AG04450 (cell line): ENCODE results near the gene NUP188. TPM values are rescaled to one million over a fixed set of nuclear protein-coding genes. Genes with fewer than 3 reads are reported as not detected.

Experiments
- CTCF ChIA-PET: fragments of 300-600, 350-600 bp; formaldehyde crosslinking; extraction: SDS; loops from one replicate; lab custom pipeline; 2022; ENCODE audit warnings: antibody characterized with exemption, inconsistent platforms; lab: Charles Lee
- POLR2A ChIA-PET: fragments of 350-600 bp; formaldehyde crosslinking; extraction: SDS; loops from one replicate; lab custom pipeline; 2021; ENCODE audit warnings: antibody characterized with exemption, inconsistent platforms; lab: Yijun Ruan, JAX
- DNase-seq: peaks from one replicate; pipeline ENCODE4 v3.0.0-alpha.2; 2011; ENCODE audit warnings: low read depth, low spot score
- H3K27ac ChIP-seq: one replicate; pipeline ENCODE4 v1.5.1; 2012; ENCODE audit warnings: low read depth, low read length, control low read depth
- H3K27me3 ChIP-seq: one replicate; pipeline ENCODE4 v1.6.0; 2012; ENCODE audit warnings: low read length; ENCODE audit not compliant: control insufficient read depth, insufficient read depth
- H3K4me3 ChIP-seq: 2 replicates; pipeline ENCODE4 v1.5.1; 2011; ENCODE audit warnings: mild to moderate bottlenecking, low read depth, low read length, control low read depth
- H3K9me3 ChIP-seq: 2 replicates; pipeline ENCODE4 v1.5.1; 2012; ENCODE audit warnings: low read length; ENCODE audit not compliant: control insufficient read depth, insufficient read depth
- CTCF ChIP-seq: IDR thresholded peaks from 2 replicates; pipeline ENCODE4 v1.5.1; 2011; ENCODE audit warnings: low read depth, low read length, control low read depth, inconsistent platforms
- polyA plus RNA-seq: library from polyadenylated mRNA; depleted of rRNA; stranded (reverse); fragments of >200 nt; gene quantifications from 2 replicates; pipeline ENCODE4 v1.2.3, GENCODE V29; 2011

The NUP188 gene
- polyA plus RNA-seq, 1 experiment = 46.3 TPM

DNA sequence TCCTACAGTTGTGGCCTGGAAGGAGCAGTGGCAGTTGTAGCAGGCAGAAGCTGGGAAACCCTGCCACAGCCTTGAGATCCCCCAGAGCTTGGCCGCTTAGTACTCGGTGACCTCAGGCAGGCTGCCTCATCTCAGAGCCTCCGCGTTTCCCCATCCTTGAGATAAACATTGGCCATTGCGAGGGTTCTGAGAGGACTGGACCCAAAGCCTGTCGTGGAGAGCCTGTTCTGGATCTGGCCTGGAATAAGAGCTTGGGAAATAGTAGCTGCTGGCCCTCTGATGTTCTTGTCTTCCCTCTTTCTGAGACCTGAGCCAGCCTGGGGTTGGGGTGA, 90.2 kb downstream of the NUP188 start:
- no peak for DNase-seq
- H3K27ac ChIP-seq = no peak overlapping the region
- POLR2A ChIA-PET = interaction anchor here (0.6 kb wide), 1 partner anchor 115 kb away, joined by 4 read pairs; no protein-coding TSS in a partner anchor

DNA sequence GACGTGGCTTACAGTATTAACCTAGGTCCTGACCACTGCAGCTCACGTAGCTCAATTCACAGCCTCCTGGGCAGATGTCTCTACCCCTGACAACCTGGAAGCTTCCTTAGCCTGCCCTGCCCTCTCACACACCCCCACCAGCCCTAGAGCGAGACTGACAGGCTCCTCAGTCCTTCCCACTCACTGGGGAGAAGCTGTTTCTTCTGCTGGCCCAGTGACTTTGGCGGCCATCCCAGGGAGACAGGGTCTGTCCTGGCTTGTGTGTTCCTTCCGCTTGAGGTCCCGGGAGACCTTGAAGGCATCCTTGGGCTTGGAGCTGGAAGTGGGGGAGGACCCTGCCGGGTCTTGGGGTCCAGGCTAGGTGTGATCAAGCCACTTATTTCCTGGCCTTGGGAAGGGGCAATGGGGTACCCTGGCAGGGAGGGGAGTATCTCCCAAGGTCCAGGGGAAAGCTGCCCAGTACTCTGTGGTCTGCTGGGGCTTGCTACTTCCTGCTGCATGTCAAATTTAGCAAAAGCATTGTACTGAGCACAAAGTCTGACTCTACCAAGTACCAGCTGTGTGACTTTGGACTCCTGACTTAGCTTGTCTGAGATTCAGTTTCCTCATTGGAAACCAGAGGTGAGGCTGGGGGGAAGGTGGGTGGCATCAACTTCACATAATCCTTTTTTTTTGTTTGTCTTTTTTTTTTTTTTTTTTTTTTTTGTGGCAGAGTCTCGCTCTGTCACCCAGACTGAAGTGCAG, 90.8 kb downstream of the NUP188 start:
- TF ChIP-seq CTCF = no peak
- ChIA-PET CTCF (interaction anchor here (0.6 to 1.9 kb wide), 4 partner anchors 10 to 175 kb away, joined by 3 to 13 read pairs (median 3); partner anchors contain the start of gene SH3GLB2), POLR2A (interaction anchor here (0.6 kb wide), 1 partner anchor 115 kb away, joined by 4 read pairs; no protein-coding TSS in a partner anchor)
- Histone ChIP-seq H3K27ac (peak overlapping the region; percentile 21), H3K4me3 (peak overlapping the region; percentile 97; the same call in 1 of the 2 replicates), H3K9me3 (peaks cover 4% of the 10 kb centered on the region; the same call in 1 of the 2 replicates), H3K27me3 (no peaks in the 10 kb centered on the region)
- DNase-seq = no peak

More for the DNA sequence above, 90.2 kb downstream of the NUP188 start:
- CTCF ChIA-PET = interaction anchor here (1.9 kb wide), 1 partner anchor 10 kb away, joined by 13 read pairs; the partner anchor contains the start of gene SH3GLB2
- peak overlapping the region; percentile 97 for H3K4me3 ChIP-seq
- H3K9me3 ChIP-seq = peaks cover 4% of the 10 kb centered on the region; the same call in 1 of the 2 replicates
- TF ChIP-seq CTCF = no peak
- no peaks in the 10 kb centered on the region for H3K27me3 ChIP-seq

GRCh38 chr9:129040113-129040643, 92.7 kb downstream of the NUP188 start:
- CTCF ChIA-PET = no interaction called here
- Histone ChIP-seq H3K4me3 (no peak overlapping the region), H3K27me3 (no peaks in the 10 kb centered on the region), H3K9me3 (peaks cover 4% of the 10 kb centered on the region; the same call in 1 of the 2 replicates), H3K27ac (no peak overlapping the region)
- TF ChIP-seq CTCF = no peak
- POLR2A ChIA-PET = interaction anchor here (0.5 kb wide), 1 partner anchor 34 kb away, joined by 3 read pairs; no protein-coding TSS in a partner anchor
- DNase-seq = no peak

DNA sequence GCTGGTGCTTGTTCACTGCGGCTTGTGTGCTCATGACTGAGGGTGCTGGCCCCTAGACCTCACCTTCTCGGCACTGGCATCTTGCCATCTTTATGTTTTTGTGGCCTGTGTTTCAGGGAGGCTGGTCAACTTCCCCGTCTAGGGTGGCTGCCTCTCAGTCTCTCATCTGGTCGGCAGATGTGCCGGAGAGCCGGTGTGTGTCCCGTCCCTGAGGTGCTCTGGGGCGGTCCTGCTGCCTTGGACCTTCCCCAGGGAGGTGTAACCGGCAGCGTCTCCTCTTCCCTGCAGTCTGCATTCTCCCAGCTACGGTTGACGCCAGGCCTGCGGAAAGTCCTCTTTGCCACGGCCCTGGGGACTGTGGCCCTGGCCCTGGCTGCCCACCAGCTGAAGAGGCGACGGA, 94.5 kb downstream of the NUP188 start:
- Histone ChIP-seq H3K9me3 (no peaks in the 10 kb centered on the region), H3K4me3 (no peak overlapping the region), H3K27me3 (no peaks in the 10 kb centered on the region), H3K27ac (no peak overlapping the region)
- CTCF ChIA-PET = interaction anchor here (1.1 to 1.4 kb wide), 2 partner anchors 12 to 14 kb away, joined by 3 to 4 read pairs; partner anchors contain the start of gene SH3GLB2
- no peak for DNase-seq
- TF ChIP-seq CTCF = no peak
- POLR2A ChIA-PET = no interaction called here

GRCh38 chr9:129052592-129052991, 105.1 kb downstream of the NUP188 start:
- no peaks in the 10 kb centered on the region for H3K9me3 ChIP-seq
- CTCF ChIA-PET = no interaction called here

More at GRCh38 chr9:129052592-129052991, 105.1 kb downstream of the NUP188 start:
- Histone ChIP-seq H3K27ac (no peak overlapping the region), H3K27me3 (no peaks in the 10 kb centered on the region), H3K4me3 (no peak overlapping the region)
- no peak for TF ChIP-seq CTCF
- DNase-seq = no peak
- POLR2A ChIA-PET = no interaction called here
